Measurements from ENCODE around the gene MIDN.

DNA sequence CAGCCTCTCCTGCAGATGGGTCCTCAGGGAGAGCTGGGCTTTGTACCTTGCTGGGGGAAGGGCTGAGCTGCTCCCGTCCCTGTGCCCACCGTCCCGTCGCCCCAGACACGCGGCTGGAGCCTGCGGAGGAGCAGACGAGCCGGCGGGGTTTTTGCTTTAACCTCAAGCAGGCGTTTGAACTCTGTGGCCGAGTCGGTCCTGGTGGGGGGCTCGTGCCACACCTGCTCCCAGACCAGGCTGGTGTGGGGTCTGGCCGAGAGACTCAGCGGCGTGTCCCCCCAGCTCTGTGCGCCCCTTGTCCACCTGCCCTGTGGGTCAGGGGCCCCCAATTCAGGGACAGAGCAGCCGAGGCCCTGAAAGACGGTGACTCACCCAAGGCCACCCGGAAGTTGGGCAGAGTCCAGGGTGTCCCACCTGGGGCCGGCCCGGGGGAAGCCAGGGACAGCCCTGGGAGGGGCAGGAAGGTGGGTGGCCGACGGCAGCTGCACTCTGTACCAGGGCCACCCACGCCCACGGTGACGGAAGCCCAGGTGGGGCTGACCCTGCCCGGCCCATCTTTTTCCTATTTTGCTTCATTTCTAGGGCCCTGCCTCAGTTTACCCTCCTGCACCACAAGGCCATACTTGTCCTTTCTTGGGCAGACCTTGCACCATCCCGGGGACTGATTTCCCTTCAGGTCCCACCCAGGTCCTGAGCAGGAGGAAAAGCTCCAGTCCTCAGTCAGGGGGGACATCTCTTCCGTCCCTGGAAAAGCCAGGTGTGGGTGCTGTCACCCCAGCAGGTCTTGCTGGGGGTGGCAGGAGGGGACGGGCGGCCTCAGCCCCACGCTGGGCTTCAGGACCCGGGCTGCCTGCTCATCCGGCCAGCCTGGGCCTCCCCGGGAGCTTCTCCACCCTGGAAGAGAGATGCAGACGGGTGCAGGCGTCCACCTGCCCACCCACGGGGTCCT lies 42.6 kb downstream of the MIDN start:
- TF ChIP-seq, protein P1, sequence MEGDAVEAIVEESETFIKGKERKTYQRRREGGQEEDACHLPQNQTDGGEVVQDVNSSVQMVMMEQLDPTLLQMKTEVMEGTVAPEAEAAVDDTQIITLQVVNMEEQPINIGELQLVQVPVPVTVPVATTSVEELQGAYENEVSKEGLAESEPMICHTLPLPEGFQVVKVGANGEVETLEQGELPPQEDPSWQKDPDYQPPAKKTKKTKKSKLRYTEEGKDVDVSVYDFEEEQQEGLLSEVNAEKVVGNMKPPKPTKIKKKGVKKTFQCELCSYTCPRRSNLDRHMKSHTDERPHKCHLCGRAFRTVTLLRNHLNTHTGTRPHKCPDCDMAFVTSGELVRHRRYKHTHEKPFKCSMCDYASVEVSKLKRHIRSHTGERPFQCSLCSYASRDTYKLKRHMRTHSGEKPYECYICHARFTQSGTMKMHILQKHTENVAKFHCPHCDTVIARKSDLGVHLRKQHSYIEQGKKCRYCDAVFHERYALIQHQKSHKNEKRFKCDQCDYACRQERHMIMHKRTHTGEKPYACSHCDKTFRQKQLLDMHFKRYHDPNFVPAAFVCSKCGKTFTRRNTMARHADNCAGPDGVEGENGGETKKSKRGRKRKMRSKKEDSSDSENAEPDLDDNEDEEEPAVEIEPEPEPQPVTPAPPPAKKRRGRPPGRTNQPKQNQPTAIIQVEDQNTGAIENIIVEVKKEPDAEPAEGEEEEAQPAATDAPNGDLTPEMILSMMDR (IDR thresholded peaks at IDR 0.05) = no peak
- no peak for TF ChIP-seq POLR2AphosphoS5 (IDR thresholded peaks at IDR 0.05)

All from upper lobe of left lung (tissue), 4 donors.